ENCODE measurements around the gene EGFL8.

- TF ChIP-seq POLR2A (IDR thresholded peaks at IDR 0.05) (no peak), CTCF (IDR thresholded peaks at IDR 0.05) (no peak)
Measured at GRCh38 chr6:32149092-32149755, 15.2 kb upstream of the EGFL8 start.
